Cardiac fibroblast (primary cell): ENCODE data around the gene GIGYF2.

Experiments
- DNase-seq, 2 donors: peaks; one replicate each; pipeline versions ENCODE4 v3.0.0 to v3.0.0-alpha.2; 2010; ENCODE audit warnings: low read depth in 2 of 2
- H3K4me3 ChIP-seq, 2 donors: replicated peaks in 1 of 2; 1 replicate in 1 of 2; 2 replicates in 1 of 2; pipeline ENCODE4 v1.5.1; 2011; ENCODE audit warnings: low read depth in 2 of 2, low read length in 2 of 2, mild to moderate bottlenecking in 2 of 2, moderate library complexity in 1 of 2
- TF ChIP-seq, protein P1 (sequence below): IDR thresholded peaks from one replicate; pipeline ENCODE4 v1.5.1; 2011; ENCODE audit warnings: low read depth, mild to moderate bottlenecking, low read length, inconsistent platforms

The GIGYF2 gene

DNA sequence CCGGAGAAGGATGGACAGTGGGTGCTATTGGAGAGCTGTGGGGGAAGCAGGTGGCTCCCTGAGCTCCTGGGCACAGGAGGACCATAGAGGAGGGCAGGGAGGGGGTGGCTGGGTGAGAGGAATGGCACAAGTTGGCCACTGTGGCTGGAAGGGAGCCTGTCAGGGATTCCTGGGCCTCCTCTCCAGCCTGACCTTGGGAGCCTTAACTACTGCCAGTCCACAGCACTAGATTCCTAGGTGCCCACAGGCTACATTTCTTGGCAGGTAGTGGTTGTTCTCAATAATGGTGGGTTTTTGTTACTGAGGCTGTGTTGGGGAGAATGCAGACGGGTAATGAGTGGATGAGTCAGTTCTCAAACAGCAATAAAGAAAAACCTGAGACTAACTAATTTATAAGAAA, 37.8 kb upstream of the GIGYF2 start:
- H3K4me3 ChIP-seq: no peak overlapping the region
- no peak for DNase-seq
- TF ChIP-seq, protein P1, sequence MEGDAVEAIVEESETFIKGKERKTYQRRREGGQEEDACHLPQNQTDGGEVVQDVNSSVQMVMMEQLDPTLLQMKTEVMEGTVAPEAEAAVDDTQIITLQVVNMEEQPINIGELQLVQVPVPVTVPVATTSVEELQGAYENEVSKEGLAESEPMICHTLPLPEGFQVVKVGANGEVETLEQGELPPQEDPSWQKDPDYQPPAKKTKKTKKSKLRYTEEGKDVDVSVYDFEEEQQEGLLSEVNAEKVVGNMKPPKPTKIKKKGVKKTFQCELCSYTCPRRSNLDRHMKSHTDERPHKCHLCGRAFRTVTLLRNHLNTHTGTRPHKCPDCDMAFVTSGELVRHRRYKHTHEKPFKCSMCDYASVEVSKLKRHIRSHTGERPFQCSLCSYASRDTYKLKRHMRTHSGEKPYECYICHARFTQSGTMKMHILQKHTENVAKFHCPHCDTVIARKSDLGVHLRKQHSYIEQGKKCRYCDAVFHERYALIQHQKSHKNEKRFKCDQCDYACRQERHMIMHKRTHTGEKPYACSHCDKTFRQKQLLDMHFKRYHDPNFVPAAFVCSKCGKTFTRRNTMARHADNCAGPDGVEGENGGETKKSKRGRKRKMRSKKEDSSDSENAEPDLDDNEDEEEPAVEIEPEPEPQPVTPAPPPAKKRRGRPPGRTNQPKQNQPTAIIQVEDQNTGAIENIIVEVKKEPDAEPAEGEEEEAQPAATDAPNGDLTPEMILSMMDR: no peak

DNA sequence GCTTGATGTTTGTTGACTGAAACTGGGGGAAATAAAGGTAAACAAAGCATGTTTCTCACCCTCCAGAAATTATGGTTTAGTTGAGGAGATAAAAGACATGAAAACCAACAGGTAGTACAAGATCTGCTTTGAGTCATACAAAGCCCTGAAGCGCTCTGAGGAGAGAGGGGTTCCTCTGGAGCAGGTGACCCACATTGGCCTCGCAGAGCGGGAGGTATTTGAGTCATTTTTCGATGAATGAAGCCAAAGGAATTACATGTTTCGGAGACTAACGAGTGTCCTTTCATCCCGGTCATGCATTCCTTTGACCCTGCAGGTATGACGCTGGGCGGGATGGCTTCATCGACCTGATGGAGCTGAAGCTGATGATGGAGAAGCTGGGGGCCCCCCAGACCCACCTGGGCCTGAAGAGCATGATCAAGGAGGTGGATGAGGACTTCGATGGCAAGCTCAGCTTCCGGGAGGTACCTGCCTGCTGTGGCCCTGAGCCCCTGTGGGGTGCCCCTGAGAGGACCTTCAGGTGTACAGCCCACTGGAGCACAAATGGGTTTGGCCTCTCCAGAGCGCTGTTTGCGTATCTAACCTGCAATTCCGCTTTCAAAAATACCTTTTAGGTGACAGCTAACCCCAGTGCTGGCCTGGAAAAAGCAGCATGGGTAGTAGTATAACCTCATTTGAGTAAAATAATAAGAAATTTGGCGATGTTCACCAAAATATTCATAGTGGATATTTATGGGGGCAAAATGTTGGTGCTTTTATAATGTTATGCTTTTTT, 34.5 kb upstream of the GIGYF2 start:
- no peak overlapping the region for H3K4me3 ChIP-seq
- TF ChIP-seq, protein P1: no peak
- no peak for DNase-seq

DNA sequence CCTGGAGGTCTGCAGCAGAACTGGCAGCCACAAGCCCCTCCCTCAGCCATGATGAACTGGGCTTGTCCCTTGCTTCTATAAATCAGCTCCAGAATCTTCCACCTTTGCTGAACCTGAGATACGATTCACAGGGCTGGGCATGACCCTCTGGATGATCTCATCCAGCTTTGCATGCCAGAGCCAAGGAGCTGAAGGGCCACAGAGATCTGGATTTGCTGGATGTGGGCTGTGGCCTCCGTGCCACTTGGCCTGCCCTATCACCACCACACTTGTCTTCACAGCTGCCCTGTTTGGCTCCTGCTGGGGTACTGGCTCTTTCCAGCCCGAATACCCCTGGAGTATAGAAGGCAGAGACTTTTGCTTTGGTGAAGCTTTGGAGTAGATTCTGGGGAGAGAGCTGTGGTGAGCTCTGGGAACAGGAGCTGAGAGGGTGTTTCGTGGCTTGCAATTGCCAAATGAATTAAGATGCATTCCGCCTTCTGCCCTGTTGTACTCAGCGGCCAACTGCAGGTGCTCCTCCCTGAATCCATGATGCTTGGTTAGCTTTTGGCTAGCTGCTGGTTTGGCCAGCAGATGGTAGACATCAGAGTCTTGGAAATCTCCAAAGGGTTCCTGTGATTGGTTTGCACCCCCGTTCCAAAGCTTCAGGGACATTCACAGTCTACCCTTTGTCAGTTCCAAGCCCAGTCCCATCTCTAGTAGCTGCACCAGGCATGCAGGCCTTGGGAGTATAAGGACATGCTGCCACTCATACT, 30.9 kb upstream of the GIGYF2 start:
- DNase-seq: no peak
- no peak overlapping the region for H3K4me3 ChIP-seq
- TF ChIP-seq, protein P1: no peak

DNA sequence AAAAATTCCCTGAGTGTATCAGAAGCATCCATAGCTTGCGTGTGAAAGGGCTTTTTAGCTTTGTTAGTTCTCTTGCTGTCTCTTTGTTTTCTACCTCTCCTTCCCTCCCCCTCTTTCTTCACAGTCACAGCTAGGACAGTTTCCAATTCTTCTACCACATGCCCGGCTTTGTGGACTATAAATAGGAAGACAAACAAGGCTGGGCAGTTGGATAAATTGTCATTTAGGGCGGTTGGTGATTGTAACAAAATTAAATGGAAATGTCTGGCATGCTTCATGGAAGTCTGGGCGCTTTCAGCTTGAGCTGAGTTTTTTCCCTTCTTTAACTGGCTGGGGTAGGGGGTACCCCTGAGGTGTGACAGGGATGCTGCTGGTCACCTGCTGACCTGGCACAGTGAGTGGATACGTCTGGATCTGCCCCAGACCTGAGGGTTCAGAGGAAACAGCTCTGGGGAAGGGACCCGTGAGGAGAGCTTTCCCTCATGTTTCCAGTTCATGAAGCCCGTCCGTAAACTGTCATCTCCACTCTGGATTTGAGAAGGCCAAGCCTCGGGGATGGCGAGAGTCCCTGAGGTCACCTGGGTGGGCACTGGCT, 29.0 kb upstream of the GIGYF2 start:
- TF ChIP-seq, protein P1: no peak
- H3K4me3 ChIP-seq: no peak overlapping the region

DNA sequence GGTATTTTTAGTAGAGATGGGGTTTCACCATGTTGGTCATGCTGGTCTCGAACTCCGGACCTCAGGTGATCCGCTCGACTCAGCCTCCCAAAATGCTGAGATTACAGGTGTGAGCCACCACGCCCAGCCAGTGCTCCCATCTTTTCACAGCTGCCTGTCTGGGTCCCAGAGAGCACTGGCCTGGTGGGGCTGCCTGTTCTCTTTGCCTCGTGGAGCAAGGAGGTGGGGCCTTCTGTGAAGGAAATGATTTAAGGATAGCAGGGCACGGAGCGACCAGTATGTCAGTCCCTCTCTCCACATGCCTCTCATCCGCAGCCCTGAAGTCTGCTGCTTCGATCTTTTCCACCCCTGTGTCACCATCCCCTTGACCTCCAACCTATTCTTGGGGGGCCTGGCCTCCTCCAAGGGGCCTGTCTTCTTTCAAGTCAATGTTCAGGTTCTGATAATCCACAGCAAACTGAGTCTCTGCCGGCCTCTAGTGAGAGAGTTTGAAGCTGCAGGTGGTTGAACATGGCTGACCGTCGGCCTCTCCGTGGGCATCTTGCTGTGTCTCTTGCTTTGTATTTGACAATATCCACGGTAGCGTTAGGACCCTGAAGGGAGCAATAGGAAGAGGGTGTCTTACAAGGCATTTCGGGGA, 28.2 kb upstream of the GIGYF2 start:
- no peak overlapping the region for H3K4me3 ChIP-seq
- DNase-seq: peak; percentile 47 to 51
- TF ChIP-seq, protein P1: peak; percentile 65

More for the DNA sequence above, 29.0 kb upstream of the GIGYF2 start:
- no peak for DNase-seq

DNA sequence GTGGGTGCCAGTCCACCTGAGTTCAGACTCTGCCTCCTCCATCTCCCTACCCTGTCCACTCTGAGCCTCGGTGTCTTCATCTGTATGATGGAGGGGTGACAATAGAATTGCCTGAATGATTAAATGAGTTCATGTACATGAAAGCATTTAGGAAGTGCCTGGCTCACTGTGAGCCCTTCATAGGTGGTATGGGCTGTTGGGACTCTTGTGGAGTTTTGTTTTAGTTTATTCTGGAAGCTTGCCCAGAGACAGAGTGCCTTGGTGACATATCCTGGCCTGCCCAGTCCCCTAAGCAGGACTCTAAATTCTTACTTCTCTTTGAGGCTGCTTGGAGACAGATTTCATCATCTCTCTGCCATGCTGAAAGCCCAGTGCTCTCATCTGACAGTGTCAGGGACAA, 24.5 kb upstream of the GIGYF2 start:
- TF ChIP-seq, protein P1: no peak
- no peak overlapping the region for H3K4me3 ChIP-seq
- DNase-seq: no peak
